Fibroblast of skin of right quadriceps (primary cell): Measurements from ENCODE around the gene KRT14.
"Not testable (repeated sequence)": the region's sequence is repeated elsewhere in the genome, so short reads cannot be mapped to it uniquely, and the experiment has no call there.

Experiments used
- DNase-seq: peaks from one replicate; pipeline ENCODE4 v3.0.0-alpha.2; 2013

The KRT14 gene

DNA sequence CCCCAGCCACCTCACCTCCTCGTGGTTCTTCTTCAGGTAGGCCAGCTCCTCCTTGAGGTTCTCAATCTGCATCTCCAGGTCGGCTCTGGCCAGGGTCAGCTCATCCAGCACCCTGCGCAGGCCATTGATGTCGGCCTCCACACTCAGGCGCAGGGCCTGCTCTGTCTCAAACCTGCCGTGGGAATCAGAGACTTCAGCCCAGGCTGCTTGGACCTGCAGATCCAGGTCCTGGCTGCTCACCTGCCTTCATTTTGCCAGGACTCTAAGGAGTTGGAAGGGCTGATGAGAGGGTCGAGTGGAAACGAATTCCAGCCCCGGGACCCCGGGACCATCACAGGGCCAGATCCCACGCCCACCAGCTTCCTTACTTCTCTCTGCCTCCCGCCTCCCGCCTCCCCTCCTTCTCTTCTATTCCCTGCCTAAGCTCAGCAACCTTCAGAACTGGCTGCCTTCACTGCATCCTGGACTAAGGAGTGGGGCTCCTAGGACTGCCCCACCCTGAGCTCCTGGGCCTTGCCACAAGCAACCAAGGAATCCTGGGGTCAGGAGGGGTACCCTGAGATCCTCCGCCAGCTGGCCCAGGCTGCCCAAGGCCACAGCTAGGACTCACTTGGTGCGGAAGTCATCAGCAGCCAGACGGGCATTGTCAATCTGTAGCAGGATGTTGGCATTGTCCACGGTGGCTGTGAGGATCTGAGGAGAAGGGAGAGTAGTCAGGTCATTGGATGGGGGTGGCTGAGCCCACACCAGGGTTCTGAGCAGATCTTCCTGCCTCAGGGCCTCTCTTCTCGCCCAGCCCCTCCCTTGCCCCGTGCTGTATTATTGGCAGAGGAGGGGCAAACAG lies 35.9 kb upstream of the KRT14 start:
- DNase-seq, result not testable (repeated sequence)

DNA sequence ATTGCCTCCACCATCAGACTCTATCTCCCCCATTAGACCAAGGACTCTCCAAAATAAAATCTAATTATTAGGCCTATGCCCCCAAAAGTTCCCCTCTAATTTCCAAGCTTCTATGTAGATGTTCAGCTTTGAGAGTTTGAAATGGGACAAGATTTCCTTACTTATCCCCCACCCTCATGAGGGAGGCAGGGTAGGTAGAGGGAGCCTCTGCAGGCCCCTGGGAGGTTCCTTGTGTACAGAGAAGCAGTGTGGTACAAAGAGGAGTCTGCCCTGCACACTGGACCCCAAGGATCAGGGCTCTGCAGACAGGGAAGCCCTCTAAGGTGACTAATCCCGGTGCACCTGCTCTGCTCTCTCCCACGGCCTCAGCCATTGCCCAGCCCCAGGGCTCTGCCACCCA lies 35.2 kb upstream of the KRT14 start:
- DNase-seq, result no peak

DNA sequence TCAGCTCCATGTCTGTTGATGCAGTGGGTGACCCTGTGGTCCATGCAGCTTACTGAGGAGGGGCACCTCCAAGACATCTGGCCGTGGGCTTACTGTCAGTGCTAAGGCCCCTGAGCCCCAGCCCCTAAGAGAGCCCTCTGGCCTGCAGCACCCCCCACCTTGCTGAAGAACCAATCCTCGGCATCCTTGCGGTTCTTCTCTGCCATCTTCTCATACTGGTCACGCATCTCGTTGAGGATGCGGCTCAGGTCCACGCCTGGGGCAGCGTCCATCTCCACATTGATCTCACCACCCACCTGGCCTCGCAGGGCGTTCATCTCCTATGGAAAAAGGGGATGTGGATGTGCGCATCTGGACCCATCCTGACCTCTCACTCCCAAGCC lies 34.7 kb upstream of the KRT14 start:
- DNase-seq, result not testable (repeated sequence)

DNA sequence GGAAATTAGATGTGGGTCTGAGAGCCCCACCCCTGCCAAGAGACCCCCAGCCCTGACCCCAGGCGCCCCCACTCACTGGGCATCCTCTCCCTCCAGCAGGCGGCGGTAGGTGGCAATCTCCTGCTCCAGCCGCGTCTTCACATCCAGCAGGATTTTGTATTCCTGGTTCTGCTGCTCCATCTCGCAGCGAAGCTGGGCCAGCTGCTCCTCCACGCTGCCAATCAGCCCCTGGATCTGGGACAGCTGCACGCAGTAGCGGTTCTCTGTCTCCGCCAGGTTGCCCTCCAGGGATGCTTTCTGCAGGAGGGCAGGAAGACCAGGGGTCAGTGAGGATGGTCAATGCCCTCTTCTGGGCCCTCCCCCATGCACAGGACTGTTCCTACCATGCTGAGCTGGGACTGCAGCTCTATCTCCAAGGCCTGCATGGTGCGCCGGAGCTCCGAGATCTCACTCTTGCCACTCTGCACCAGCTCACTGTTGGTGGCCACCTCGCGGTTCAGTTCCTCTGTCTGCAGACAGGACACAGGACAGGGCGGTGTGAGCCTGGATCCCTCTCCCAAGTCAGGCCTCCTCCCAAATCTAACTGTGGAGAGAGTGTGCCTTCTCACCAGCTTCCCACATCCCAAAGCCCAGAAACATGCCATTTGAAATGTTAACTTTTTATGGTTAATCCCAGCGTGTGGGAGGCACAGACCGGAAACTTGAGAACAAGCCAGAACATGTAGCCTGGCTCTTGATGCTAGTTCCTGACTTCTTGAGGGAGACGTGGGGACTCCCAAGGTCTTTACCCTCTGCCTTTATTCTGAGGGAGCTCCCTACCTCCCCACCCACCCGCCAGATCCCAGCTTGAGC lies 34.1 kb upstream of the KRT14 start:
- peak; percentile 21 for DNase-seq

GRCh38 chr17:41619927-41620582 lies 33.4 kb upstream of the KRT14 start:
- not testable (repeated sequence) for DNase-seq

GRCh38 chr17:41619036-41619926 lies 32.6 kb upstream of the KRT14 start:
- DNase-seq, result no peak

DNA sequence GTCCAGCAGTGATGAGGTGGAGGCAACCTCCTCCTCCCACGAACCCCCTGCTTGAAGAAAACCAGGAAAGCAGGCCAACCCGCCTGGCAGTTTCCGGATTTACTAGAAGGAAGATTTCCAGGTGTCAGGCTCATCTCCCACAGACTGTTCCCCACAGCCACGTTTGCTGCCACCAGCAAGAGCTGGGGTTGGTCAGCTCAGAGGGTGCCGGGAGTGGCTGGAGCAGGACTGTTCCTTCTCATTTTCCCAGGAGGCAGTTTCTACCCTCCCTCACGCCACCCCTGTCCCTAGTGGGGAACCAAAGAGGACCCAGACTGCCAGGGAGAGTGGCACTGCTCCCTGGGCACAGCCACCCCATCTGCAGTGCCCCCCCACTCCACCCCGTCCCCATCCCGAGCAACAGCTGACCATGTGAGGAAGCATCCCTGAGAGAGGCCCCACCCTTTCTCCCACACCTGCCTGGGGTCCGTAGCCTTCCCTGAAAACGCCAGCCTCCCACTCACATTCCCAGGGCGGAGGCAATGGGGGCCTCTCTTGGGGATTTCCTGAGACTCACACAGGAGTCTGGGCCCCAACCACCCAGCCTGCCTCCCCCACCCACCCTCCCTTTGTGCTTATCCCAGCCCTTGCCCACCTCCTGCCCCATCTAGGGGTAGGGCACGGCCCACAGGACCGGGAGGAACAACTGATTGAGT lies 31.8 kb upstream of the KRT14 start:
- no peak for DNase-seq

GRCh38 chr17:41617698-41618097 lies 31.0 kb upstream of the KRT14 start:
- no peak for DNase-seq

DNA sequence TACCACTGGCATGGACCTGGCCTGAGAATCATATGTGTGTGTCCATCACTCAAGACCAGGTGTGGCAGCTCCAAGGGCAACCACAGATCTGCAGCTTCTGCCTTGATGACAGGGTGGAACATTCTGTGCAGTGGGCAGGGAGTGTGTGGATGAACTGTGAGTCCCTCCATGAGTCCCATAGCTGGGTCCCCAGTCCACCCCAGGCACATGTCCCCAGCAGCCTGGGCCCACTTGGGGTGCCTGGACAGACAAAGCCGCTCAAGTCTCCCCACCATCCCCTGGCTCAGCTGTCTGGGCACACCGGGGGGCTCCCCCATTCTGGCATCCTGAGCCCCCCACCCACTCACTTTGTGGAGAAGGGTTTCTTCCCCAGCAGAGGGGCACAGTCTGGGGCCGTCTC lies 30.4 kb upstream of the KRT14 start:
- DNase-seq, result no peak

GRCh38 chr17:41616486-41616885 lies 29.8 kb upstream of the KRT14 start:
- not testable (repeated sequence) for DNase-seq

- no peak for DNase-seq
Observed at GRCh38 chr17:41615454-41615853, 28.8 kb upstream of the KRT14 start.

GRCh38 chr17:41614767-41615166 lies 28.1 kb upstream of the KRT14 start:
- DNase-seq, result not testable (repeated sequence)

- no peak for DNase-seq
Observed at GRCh38 chr17:41614098-41614497, 27.4 kb upstream of the KRT14 start.

- DNase-seq, result no peak
Observed at GRCh38 chr17:41613277-41614082, 26.8 kb upstream of the KRT14 start.

- DNase-seq, result peak; percentile 15
Observed at GRCh38 chr17:41612376-41613160, 25.9 kb upstream of the KRT14 start, which contains the start of gene KRT16. Gene KRT16 (minus strand): TSS chr17:41612767. CDS start chr17:41612688, 79 bp downstream.

- no peak for DNase-seq
Observed at GRCh38 chr17:41610965-41611640, 24.4 kb upstream of the KRT14 start.

- DNase-seq, result not testable (repeated sequence)
Observed at GRCh38 chr17:41610061-41610517, 23.4 kb upstream of the KRT14 start.

GRCh38 chr17:41606930-41607329 lies 20.2 kb upstream of the KRT14 start:
- not testable (repeated sequence) for DNase-seq

DNA sequence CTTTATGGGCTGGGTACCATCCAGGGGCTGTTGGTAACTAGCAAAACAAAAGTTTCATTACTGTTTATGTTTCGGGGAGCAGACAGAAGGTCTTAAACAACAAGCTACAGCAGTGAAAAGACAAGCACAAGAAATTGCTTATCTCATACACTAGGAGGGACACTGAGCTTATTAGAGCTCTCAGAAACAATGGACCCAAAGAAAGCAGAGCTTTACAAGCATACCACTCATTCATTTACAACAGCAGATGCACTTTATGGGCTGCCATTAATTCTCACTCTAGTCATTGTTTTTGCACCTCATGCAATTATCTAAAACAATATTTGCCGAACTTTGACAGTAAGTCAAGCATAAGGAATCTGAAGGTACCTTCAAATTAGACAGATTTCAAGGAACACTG lies 15.8 kb upstream of the KRT14 start:
- DNase-seq, result no peak
